ENCODE results near the gene SELPLG.
A peak's percentile ranks its signal among the peaks of the same experiment; 100 is the strongest.

SELPLG gene

DNA sequence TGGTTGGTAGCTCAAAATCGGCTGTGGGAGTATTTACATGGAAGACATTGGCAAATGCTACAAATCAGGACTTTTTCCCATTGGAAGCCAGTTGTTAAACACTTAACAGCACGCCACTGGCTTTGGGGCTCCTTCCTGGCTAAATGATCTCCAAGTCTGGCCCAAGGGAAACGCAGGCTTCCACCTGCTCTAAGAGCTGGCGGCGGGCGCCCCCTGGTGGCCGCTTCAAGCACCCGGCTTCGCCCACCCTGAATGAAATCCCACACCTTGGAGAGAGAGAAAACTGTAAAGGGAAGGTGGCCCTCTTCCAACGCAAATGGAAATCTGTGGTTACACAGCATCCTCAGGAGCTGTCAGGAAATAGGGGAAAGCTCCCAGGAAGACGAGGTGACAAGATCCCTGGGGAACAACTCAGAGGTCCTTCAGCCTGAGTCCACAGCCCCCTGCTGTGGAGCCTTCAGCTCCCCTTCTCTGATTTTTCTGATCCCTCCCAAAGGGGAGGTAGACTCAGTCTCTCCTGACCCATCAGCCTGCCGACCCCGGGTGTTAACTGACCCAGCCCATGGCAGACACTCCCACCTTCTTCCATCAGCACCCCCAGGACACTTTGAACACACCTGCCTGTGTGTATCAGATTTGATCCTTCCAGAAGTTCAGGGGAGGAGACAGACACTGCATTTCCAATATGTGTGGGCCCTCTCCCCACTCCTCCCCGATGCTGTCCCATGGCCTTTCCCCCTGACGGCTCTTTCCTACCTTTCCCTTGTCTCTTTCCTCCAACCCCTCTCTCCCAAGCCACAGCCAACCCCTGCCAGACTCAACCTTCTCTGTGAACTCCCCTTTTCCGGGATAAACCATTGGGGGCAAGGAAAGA, 15.4 kb downstream of the SELPLG start:
- peak; percentile 83 for DNase-seq

DNA sequence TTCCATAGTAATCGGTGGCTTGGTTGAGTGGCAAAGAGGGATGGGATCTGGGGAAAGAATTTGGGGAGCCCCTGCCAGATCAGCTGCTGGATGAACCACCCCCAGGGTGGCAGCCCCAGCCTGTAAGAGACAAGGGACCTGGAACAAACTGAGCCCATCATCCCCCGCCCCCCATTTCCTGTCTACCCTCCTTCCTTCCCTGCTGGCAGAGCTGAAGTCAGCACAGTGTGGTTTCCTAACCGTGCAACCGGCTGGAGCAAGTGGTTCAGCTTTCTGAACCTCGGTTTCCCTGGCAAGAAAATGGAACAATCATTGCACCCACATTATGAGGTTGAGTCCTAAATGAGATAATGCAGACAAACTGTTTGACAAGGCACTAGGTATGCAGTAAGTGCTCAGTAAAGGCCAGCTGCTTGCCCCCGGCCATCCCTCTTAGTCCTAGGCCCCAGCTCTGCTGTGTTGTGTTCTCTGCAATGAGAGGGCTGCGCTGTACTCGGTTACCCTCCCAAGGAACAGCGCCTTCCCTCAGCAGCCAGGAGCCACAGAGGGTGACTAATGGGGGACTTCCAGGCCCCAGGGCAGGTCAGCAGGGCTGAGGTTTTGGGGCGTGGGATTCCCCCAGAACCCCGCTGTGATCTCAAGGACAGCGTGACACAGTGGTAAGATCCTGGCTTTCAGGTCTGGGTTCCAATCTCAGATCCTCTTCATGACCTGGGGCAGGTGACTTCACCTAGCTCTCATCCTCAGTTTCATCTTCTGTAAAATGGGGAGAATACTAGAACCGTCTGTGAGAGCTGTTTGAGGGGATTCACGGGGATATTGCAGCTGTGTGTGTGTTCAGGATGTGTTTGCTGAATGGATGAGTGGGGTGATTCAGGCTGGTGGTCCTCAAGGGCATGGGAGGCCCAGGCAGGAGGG, 16.5 kb downstream of the SELPLG start:
- DNase-seq, result peak; percentile 80

DNA sequence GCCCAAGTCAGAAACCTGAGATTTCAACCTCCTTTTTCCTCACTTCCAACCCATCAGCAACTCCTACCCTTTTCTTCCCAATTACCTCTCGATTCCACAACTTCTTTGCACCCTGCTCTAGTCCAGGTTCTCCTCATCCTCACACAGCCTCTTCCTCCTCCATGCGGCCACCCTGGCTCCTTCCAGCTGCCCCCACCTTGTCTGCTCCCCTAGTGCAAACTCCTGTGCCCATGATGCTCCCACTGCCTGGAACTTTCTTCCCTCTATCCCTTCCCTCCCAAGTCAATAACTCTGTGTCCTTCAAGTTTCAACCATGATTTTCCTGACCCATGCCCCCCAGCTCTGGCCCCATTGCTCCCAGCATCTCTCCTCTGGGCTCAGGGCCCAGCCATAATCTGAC, 17.3 kb downstream of the SELPLG start:
- DNase-seq, result no peak

DNA sequence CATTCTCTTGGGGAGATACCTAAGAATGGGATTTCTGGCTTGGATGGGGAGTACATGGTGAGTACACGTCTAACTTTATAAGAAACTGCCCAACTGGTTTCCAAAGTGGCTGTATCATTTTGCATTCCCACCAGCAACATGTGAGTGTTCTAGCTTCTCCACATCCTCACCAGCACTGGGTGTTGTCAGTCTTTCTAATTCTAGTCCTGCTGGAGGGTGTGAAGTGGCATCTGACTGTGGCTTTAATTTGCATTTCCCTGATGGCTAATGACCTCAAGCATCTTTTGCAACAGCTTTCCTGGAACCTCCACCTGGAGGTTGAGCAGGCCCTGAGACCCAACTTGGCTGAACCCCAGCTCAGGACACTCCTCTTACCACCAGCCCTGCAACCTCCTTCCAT, 17.8 kb downstream of the SELPLG start:
- no peak for DNase-seq

DNA sequence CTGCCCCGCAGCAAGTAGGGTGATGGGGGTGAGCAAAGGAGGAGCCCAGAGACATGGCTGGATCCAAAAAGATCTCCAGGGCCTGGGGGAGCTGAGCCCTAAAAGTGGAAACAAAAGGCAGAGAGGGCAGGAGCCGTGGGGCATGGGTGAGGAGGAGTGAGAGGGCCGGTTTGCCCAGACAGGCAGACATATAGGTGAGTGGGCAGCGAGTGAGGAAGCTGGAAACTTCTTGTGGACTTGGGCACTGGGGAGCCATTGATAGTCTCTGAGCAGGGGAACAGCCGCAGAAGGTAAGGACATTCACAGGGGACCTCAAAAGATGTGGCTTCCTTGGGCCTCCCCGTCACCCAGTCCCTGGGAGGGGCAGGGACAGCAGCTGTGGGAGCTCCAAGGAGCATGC, 19.1 kb downstream of the SELPLG start:
- DNase-seq, result no peak

DNA sequence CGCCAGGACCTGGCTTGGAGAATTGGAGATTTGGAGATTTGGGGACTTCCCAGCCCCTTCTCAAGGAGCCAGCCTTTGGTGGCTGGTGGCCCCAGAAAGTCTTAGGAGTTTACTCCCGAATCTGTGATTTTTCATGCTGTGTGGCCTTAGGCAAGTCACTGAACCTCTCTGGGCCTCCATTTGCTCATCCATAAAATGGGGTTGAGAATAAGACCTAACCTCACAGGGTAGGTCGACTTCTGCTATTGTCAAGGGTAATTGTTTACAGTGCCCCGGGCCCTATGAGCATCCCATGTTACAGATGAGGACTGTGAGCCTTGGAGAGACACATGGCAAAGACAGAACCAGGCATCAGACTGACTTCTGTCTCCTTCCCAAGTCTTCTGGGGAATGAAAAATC, 19.7 kb downstream of the SELPLG start:
- DNase-seq, result no peak

DNA sequence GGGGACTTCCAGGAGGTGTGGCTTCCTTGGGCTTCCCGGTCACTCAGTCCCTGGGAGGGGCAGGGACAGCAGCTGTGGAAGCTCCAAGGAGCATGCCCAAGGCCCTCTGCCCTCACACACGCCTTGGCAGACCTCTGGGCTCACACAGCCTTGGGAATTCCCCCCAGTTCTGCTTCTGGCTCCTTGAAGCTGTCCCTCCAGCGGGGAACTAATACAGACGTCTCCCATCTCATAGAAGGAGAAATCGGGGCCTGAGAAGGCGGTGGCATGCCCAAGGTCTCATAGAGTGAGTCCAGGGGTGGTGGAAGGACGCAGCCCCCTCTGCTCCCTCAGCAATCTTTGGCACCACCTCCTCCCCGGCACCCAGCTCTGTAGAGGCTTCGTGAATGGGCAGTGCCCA, 20.1 kb downstream of the SELPLG start:
- DNase-seq, result no peak

DNA sequence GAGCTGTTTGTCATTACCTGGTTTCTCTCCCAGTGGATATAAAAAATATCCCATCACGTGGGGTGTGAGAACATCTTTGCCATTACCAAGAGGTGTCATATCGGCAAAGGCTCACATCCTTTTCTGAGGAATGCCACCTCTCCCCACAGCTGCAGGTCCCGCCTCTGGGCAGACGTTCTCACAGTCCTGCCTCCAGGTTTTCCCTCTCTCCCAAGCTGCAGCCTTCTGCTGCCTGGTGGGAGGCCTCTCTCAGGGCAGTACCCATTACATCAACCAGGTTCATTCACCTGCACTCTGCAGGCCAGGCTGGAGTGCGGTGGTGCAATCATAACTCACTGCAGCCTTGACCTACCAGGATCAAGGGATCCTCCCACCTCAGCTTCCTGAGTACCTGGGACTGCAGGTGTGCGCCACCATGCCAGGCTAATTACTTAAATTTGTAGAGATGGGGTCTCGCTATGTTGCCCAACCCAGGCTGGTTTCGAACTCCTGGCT, 20.9 kb downstream of the SELPLG start:
- no peak for DNase-seq

DNA sequence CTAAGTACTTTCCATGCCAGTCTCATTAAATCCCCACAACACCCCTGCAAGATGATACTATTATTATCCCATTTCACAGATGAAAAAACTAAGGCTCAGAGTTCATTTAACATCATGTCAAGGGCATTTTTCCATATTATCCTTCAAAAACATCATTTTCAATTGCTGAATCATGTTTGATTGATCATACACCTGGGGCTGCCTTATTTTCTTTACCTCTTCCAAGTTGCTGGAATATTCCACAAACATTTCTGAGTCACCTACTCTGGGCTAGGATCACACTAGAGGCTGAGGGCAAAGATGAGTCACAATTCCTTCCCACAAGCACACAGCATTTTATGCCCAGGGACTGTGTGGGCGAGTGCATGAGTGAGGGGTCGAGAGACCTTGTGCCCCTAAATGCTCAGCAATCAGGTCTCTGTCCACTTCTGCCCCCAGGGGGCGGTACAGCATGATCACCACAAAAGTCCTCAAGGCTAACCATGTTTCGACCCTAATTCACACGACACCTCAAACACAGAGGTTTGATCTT, 21.7 kb downstream of the SELPLG start:
- DNase-seq, result peak; percentile 50

DNA sequence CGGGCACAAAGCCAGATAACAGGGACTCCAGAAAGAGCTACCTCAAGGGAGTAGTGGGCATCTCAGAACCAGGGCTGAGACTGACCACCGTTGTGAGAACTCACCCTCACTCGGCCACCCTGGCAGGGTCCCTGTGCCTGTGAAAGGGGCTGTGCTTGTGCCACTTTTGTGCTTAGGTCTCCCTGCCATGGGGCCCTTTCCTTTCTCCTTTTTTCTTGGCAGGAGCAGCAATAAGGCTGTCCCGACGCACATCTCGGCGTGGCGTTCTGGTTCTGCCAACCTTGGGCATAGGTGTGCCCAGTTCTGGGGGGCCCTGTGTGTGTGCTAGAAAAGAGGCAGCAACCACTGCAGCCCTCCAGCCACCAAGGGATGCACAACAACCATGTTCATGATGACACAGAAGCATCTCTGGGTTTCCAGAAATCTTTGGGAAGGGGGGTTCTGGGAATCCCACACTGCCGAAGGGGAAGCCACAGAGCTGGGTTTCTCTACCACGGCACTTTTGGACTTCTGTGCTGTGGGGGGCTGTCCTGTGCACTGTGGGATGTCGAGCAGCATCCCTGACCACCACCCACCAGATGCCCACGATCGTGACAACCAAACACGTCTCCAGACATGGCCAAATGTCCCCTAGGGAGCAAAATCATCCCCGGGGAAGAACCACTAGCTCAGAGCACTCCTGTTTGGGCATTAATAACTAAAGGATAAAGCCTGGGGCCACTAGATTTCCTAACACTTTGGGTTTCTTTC, 22.7 kb downstream of the SELPLG start:
- no peak for DNase-seq

DNA sequence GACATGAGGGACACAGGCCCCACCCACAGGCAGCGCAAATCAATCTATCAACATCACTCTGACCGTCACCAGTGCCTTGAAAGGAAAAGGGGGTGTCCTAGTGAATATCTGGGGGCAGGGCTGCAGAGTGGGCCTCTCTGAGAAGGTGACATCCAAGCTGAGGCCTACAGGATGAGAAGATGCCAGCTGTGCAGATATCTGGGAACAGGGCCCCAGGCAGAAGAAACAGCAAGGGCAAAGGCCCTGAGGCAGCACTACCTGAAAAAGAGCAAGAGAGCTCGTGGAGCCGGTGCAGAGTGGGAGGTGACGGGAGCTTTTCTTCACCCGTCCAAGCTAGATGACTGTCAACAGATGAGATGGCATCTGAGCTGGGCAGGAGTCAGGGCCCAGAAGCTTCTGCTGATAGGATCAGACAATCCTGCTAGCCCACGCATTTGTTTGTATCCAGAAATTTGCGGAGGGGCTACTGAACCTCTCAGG, 23.3 kb downstream of the SELPLG start:
- DNase-seq, result no peak

DNA sequence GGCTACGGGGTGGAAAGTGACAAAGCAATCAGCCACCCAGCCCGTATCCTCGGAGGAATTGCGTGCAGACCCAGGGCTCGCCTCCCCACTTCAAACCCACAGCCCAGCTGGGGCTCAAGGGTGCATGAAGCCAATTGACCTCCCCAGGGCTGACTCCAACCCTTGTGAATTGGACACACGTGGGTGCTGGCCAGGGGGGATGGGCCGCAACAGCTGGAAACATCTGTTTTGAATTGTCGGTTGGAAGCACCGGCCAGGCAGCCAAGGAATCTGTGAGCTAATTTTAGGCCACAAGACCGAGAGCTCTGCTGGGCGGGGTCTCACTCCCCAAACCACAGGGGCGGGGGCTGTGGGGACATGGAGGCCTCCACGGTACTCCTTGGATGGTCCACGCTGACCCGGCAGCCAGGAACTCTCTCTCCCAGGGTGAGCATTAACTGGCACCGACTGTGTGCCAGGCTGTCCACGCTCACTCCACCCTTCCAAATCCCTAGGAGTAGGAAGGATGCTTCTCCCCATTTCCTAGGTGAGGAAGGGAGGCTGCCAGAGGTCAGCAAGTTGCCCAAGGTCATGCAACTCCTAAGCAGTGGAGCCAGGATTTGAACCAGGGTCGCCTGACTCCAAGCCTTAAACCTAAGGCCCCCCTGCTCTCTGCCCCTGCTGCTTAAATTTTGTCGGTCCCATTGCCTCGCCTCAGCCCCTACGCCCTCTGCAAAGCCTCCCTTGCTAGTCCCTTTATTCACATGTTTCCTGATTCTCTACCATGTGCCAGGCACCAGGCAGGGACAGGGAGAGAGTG, 24.0 kb downstream of the SELPLG start:
- DNase-seq, result no peak

DNA sequence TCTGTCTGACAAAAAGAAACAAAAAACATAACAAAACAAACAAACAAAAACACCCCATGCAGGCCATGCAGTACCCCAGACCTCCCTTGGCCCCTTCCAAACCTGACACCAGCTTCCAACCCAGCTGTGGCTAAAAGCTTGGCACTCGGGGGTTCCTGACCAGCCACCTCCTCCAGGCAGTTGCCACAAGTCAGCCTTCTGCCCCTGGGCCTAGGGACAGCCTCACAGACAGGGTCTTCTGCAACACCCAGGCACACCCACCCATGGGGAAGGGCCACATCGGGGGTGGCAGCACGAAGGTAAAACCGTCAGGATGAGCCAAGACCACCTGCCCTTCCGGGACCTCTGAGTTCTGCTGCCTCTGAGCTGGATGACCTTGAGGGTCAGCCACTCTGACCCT, 25.1 kb downstream of the SELPLG start:
- no peak for DNase-seq

DNA sequence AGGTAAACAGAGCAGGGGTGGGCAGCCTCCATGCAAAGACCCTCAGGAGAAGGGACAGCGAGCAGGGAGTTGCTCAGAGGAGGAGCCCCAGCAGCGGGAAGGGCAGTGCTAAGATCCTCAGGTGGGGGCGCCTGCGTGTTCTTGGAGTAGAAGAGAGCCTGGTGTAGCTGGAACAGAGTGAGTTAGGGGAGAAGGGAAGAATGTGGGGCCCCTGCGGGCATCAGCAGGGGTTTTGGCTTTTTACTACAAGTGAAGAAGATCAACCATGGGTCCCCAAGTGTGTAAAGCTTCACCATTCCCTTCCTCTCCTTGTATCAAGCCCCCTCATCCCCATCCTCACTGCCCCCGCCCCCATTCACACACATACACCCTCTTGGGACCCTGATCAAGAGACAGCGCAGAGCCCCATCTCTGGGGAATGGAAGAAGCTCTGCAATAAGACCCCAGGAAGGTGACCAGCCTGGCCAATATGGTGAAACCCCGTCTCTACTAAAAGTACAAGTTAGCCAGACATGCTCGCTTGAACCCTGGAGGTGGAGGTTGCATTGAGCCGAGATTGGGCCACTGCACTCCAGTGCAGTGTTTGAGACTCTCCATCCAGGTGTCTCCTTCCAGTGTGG, 25.6 kb downstream of the SELPLG start:
- DNase-seq, result no peak

DNA sequence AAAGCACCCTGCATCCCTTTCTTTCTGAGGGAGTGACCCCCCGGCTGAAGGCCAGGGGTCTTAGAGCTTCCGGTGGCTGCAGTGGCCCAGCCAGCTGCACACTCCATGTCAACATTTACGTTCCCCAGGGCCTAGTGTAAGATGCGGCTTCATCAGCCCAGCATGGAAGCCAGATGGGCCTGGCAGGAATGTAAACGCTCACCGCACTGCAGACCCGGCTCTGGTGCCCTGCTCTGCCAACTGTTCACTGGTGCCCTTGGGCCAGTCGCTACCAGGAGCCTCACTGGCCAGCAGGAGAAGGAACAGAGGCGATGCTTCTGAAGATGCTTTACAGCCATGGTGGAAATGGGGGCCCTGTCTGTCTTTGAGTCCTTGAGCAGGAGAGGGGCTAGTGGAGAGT, 27.2 kb downstream of the SELPLG start:
- no peak for DNase-seq

DNA sequence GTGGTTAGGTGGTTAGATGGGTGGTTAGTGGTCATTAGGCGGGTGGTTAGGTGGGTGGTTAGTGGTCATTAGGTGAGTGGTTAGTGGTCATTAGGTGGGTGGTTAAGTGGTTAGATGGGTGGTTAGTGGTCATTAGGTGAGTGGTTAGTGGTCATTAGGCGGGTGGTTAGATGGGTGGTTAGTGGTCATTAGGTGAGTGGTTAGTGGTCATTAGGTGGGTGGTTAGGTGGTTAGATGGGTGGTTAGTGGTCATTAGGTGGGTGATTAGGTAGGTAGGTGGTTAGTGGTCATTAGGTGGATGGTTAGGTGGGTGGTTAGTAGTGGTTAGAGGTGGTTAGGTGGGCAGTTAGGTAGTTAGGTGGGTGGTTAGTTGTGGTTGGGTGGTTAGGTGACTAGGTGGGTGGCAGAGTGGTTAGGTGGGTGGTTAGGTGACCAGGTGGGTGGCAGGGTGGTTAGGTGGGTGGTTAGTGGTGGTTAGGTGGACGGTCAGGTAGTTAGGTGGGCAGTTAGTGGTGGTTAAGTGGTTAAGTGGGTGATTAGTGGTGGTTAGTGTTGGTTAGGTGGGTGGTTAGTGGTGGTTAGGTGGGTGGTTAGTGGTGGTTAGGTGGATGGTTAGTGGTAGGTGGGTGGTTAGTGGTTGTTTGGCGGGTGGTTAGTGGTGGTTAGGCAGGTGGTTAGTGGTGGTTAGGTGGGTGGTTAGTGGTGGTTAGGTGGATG, 27.8 kb downstream of the SELPLG start:
- DNase-seq, result no peak

DNA sequence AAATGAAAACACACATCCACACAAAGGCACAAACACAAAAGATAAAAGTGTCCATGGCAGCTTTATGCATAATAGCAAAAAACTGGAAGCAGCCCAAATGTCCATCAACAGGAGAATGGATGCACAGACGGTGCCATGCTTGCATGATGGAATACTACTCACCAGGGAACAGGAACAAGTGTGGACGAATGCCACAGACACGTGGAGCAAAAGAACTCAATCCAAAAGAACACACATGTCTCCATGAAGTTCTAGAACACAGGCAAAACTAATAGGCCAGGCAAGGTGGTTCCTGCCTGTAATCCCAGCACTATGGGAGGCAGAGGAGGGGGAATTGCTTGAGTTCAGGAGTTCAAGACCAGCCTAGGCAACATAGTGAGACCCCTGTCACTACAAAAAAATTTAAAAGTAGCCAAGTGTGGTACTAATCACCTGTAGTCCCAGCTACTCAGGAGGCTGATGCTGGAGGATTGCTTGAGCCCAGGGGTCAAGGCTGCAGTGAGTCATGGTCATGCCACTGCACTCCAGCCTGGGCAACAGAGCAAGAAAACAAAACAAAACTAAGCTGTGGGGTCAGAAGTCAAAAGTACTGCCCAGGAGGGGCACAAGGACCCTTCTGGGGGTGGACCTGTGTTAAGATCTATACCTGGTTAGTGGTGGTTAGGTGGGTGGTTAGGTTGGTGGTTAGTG, 28.5 kb downstream of the SELPLG start:
- DNase-seq, result no peak

DNA sequence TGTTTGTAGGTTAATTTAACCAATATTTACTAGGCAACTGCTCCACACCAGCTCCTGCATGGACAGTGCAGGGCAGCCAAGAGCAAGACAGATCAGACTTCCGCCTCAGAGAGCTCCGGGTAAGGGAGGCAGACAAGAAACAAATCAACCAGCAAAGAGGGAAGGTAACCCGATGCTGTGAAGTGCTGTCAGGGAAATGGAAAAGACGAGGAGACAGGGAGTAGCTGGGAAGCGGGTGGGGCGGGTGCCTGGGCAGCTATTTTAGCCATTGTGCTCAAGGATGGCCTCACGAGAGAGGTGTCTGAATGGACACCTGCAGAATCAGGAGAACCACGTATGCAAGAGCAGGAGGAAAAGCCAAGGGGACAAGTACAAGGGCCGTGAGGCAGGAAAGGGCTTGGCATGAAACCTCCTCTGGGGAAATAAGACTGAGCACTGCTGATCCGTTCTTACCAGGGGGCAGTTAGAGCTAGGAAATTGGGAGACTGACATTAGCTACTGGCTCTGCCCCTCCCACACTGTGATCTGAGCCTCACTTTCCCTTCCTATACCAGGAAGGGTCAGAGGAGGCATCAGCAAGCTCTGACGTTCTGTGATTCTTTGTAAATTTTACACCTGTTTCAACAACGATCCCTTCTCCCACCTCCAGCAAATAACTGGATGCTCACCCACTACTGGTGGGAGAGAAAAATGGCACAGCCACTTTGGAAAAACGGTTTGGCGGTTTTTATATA, 29.3 kb downstream of the SELPLG start:
- no peak for DNase-seq

DNA sequence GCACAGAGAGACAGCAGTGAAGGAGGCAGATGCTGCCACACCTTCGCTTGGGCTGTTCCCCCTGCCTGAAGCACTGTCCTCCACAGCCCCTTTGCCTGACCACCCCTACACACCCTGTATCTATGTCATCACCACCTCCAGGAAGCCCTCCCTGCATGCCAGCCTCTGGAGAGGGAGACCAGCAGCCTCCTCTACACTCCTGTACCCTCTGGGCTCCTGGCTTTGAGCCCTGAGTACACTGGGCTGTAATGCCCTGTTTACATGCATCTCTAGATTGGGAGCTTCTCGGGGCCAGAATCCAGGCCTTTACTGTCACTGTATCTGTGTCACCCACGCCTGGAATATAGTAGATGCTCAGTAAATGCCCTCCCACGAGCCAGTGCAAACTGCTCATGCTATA, 30.0 kb downstream of the SELPLG start:
- DNase-seq, result no peak

Measured in activated CD4-positive, CD25-positive, alpha-beta regulatory T cell treated with anti-CD3 and anti-CD28 coated beads, Interleukin-2, amount 50 U/mL, for 72 hours (primary cell).